GM13977 (cell line): ENCODE data around the gene APLN.

ENCODE experiments used
- DNase-seq: peaks from one replicate; pipeline ENCODE4 v3.0.0; 2012; ENCODE audit warnings: low spot score
- in situ Hi-C: fragments of 300-500 bp; cut with MboI; formaldehyde crosslinking; loops from one replicate; pipeline ENCODE4 v1.12.0; 2022; ENCODE audit warnings: low sequenced_read_pairs, low pct_unique_long_range_greater_than_20kb, mixed read lengths, inconsistent platforms; ENCODE audit not compliant: unreplicated experiment
- TF ChIP-seq, protein P1 (sequence below): IDR thresholded peaks from 2 replicates; pipeline ENCODE4 v1.5.1; 2012; ENCODE audit warnings: mild to moderate bottlenecking, control low read depth; ENCODE audit not compliant: insufficient read depth; ENCODE audit errors: extremely low read depth, missing control alignments

The APLN gene

DNA sequence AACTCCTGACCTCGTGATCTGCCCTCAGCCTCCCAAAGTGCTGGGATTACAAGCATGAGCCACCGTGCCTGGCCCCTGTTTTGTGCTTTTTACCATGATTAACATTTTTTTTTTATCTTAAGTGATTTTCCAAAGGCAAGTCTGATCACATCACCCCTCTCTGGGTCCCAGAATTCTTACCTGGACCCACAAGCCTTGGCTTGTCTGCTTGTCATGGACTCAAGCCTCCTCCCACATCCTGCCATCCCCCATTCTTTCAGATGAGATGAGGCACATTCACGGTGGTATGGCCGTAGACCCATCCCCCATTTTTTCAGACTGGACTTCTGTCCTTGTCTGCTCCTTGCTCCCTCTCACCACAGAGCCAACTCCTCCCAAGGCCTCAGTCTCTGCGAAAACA is 55.3 kb downstream of the APLN start:
- DNase-seq, result no peak
- in situ Hi-C loops, result no loop called here
- TF ChIP-seq, protein P1, sequence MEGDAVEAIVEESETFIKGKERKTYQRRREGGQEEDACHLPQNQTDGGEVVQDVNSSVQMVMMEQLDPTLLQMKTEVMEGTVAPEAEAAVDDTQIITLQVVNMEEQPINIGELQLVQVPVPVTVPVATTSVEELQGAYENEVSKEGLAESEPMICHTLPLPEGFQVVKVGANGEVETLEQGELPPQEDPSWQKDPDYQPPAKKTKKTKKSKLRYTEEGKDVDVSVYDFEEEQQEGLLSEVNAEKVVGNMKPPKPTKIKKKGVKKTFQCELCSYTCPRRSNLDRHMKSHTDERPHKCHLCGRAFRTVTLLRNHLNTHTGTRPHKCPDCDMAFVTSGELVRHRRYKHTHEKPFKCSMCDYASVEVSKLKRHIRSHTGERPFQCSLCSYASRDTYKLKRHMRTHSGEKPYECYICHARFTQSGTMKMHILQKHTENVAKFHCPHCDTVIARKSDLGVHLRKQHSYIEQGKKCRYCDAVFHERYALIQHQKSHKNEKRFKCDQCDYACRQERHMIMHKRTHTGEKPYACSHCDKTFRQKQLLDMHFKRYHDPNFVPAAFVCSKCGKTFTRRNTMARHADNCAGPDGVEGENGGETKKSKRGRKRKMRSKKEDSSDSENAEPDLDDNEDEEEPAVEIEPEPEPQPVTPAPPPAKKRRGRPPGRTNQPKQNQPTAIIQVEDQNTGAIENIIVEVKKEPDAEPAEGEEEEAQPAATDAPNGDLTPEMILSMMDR, result no peak

GRCh38 chrX:129597905-129598304 is 56.9 kb downstream of the APLN start:
- in situ Hi-C loops, result no loop called here
- TF ChIP-seq, protein P1, result no peak
- DNase-seq, result no peak

GRCh38 chrX:129596077-129596476 is 58.7 kb downstream of the APLN start:
- in situ Hi-C loops, result no loop called here
- no peak for DNase-seq
- TF ChIP-seq, protein P1, result no peak
